OCI-LY1 (cell line): ENCODE results near the gene RASAL3.

Experiments
- H2AFZ ChIP-seq: fragments of 200-600 bp; sonication (generic), shearing (Covaris generic); 2 replicates; pipeline ENCODE4 v1.6.0; 2014; ENCODE audit warnings: antibody characterized with exemption, mild to moderate bottlenecking, low read length
- H3F3A ChIP-seq: fragments of 200-600 bp; sonication (generic), shearing (Covaris generic); 2 replicates; pipeline ENCODE4 v1.6.0; 2014; ENCODE audit warnings: mild to moderate bottlenecking, antibody characterized with exemption, low read length, moderate library complexity; ENCODE audit not compliant: insufficient read depth
- H3K27ac ChIP-seq: fragments of 200-600 bp; sonication (generic); 2 replicates; pipeline ENCODE4 v1.5.1; 2014; ENCODE audit warnings: low read length, mixed run types, mild to moderate bottlenecking, low read depth; ENCODE audit not compliant: poor library complexity, severe bottlenecking
- H3K27me3 ChIP-seq: fragments of 200-600 bp; sonication (generic); 2 replicates; pipeline ENCODE4 v1.6.0; 2014; ENCODE audit warnings: antibody characterized with exemption, mild to moderate bottlenecking, low read length, moderate library complexity; ENCODE audit not compliant: insufficient read depth
- H3K36me3 ChIP-seq: fragments of 200-600 bp; sonication (generic); 2 replicates; pipeline ENCODE4 v1.6.1; 2014; ENCODE audit warnings: mild to moderate bottlenecking, antibody characterized with exemption, low read length, moderate library complexity, mixed read lengths; ENCODE audit not compliant: insufficient read depth
- H3K4me1 ChIP-seq: fragments of 200-600 bp; sonication (generic); 2 replicates; pipeline ENCODE4 v1.5.1; 2014; ENCODE audit warnings: mild to moderate bottlenecking, low read length, moderate library complexity; ENCODE audit not compliant: insufficient read depth, severe bottlenecking
- H3K4me2 ChIP-seq: fragments of 200-600 bp; sonication (generic), shearing (Covaris generic); 2 replicates; pipeline ENCODE4 v1.6.1; 2014; ENCODE audit warnings: low read length
- H3K4me3 ChIP-seq: fragments of 200-600 bp; sonication (generic); 2 replicates; pipeline ENCODE4 v1.5.1; 2014; ENCODE audit warnings: low read length, low read depth, mild to moderate bottlenecking, mixed read lengths; ENCODE audit not compliant: poor library complexity, severe bottlenecking
- H3K79me2 ChIP-seq: fragments of 200-600 bp; shearing (Covaris generic); 2 replicates; pipeline ENCODE4 v1.6.1; 2016; ENCODE audit warnings: mixed run types, low read length, mixed read lengths; ENCODE audit not compliant: insufficient read depth
- H3K9ac ChIP-seq: fragments of 200-600 bp; sonication (generic), shearing (Covaris generic); 2 replicates; pipeline ENCODE4 v1.6.1; 2014; ENCODE audit warnings: mild to moderate bottlenecking, low read length, mixed read lengths
- H3K9me2 ChIP-seq: fragments of 200-600 bp; sonication (generic), shearing (Covaris generic); 2 replicates; pipeline ENCODE4 v1.6.1; 2014; ENCODE audit warnings: low read depth, mild to moderate bottlenecking, low read length, mixed read lengths
- H3K9me3 ChIP-seq: fragments of 200-600 bp; shearing (Covaris generic); 2 replicates; pipeline ENCODE4 v1.6.1; 2014; ENCODE audit warnings: low read length, mixed read lengths
- H4K20me1 ChIP-seq: fragments of 200-600 bp; sonication (generic), shearing (Covaris generic); 2 replicates; pipeline ENCODE4 v1.6.0; 2016; ENCODE audit warnings: mild to moderate bottlenecking, low read length; ENCODE audit not compliant: insufficient read depth
- EZH2 ChIP-seq: fragments of 200-600 bp; sonication (generic), shearing (Covaris generic); IDR thresholded peaks from 2 replicates; pipeline ENCODE4 v1.8.0; 2017; ENCODE audit warnings: borderline replicate concordance, mixed run types, mild to moderate bottlenecking, antibody characterized with exemption, low read length, moderate library complexity, mixed read lengths
- TF ChIP-seq, protein P1 (sequence below): fragments of 200-600 bp; sonication (generic), shearing (Covaris generic); IDR thresholded peaks from 2 replicates; pipeline ENCODE4 v1.5.1; 2017; ENCODE audit warnings: mild to moderate bottlenecking, antibody characterized with exemption, low read length, moderate library complexity, mixed read lengths

The RASAL3 gene

DNA sequence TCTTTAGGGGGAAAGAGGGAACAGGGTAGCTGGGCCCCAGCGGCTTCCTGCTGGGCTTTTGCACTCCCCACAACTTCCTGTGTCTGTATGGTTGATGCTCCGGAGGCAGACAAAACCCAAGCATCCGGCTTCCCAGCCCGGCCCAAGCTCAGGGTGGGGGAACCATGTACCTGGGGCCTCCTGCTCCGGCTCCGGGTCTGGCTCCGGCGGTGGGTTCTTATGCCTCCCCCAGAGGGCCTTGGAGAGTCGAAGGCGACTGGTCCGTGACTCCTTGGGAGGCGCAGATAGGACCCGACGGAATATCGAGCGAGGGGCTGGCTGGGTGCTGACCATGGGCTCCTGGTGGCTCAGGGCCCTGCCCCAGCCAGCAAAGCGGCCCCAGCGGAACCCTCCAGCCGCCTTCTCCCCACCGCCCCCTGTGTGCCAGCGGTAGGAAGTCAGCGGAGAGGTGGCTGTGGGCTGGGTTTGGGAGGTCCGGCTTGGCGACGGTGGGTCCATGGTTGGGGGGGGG lies 428 bp downstream of the RASAL3 start:
- Histone ChIP-seq H3K36me3 (no peaks in the 10 kb centered on the region), H3K9me2 (no peaks in the 10 kb centered on the region), H2AFZ (peak overlapping the region; percentile 89), H3K9ac (peak overlapping the region; percentile 89), H3K27ac (peak overlapping the region; percentile 67), H3K27me3 (no peaks in the 10 kb centered on the region), H3F3A (no peaks in the 10 kb centered on the region), H4K20me1 (no peaks in the 10 kb centered on the region), H3K79me2 (no peaks in the 10 kb centered on the region), H3K4me3 (peak overlapping the region; percentile 88), H3K9me3 (no peaks in the 10 kb centered on the region), H3K4me2 (peak overlapping the region; percentile 92), H3K4me1 (peaks cover 22% of the 10 kb centered on the region)
- TF ChIP-seq EZH2: no peak
- TF ChIP-seq, protein P1, sequence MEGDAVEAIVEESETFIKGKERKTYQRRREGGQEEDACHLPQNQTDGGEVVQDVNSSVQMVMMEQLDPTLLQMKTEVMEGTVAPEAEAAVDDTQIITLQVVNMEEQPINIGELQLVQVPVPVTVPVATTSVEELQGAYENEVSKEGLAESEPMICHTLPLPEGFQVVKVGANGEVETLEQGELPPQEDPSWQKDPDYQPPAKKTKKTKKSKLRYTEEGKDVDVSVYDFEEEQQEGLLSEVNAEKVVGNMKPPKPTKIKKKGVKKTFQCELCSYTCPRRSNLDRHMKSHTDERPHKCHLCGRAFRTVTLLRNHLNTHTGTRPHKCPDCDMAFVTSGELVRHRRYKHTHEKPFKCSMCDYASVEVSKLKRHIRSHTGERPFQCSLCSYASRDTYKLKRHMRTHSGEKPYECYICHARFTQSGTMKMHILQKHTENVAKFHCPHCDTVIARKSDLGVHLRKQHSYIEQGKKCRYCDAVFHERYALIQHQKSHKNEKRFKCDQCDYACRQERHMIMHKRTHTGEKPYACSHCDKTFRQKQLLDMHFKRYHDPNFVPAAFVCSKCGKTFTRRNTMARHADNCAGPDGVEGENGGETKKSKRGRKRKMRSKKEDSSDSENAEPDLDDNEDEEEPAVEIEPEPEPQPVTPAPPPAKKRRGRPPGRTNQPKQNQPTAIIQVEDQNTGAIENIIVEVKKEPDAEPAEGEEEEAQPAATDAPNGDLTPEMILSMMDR: no peak

DNA sequence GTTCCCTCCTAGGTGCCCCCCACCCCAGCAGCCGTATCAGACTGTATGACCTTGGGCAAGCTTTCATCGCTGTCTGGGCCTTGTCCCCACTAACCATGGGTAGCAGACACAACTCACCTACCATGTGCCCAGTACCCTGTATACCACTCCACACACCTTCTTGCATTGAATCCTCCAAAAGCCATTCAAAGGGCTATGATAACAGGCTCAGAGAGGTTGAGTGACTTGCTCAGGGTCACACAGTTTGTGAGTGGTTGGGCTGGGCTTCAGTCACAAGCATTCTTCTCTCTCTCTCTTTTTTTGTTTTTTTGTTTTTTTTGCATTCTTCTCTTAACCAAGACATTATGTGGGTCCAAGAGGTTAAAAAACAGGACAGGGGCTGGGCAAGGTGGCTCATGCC lies 2.6 kb downstream of the RASAL3 start:
- peaks cover 19% of the 10 kb centered on the region for H3K4me1 ChIP-seq
- H3K27ac ChIP-seq: no peak overlapping the region
- H3K79me2 ChIP-seq: no peaks in the 10 kb centered on the region
- H2AFZ ChIP-seq: no peak overlapping the region
- no peaks in the 10 kb centered on the region for H3F3A ChIP-seq
- H3K9me2 ChIP-seq: no peaks in the 10 kb centered on the region
- no peaks in the 10 kb centered on the region; the same call in 1 of the 2 replicates for H3K36me3 ChIP-seq
- H3K9ac ChIP-seq: no peak overlapping the region
- H3K9me3 ChIP-seq: no peaks in the 10 kb centered on the region
- no peak overlapping the region for H3K4me2 ChIP-seq
- no peak for TF ChIP-seq EZH2
- TF ChIP-seq, protein P1: no peak
- H3K27me3 ChIP-seq: no peaks in the 10 kb centered on the region
- H3K4me3 ChIP-seq: no peak overlapping the region
- H4K20me1 ChIP-seq: no peaks in the 10 kb centered on the region

- H3K79me2 ChIP-seq: no peaks in the 10 kb centered on the region
- no peaks in the 10 kb centered on the region for H3F3A ChIP-seq
- H3K9me3 ChIP-seq: no peaks in the 10 kb centered on the region
- no peak for TF ChIP-seq EZH2
- TF ChIP-seq, protein P1: no peak
- no peak overlapping the region for H2AFZ ChIP-seq
- no peaks in the 10 kb centered on the region for H3K27me3 ChIP-seq
- H3K4me1 ChIP-seq: no peaks in the 10 kb centered on the region
- no peaks in the 10 kb centered on the region for H4K20me1 ChIP-seq
- peaks cover 14% of the 10 kb centered on the region for H3K36me3 ChIP-seq
- H3K4me3 ChIP-seq: no peak overlapping the region
- no peak overlapping the region for H3K9ac ChIP-seq
- H3K9me2 ChIP-seq: no peaks in the 10 kb centered on the region
- H3K4me2 ChIP-seq: no peak overlapping the region
- no peak overlapping the region for H3K27ac ChIP-seq
Observed at GRCh38 chr19:15457701-15458484, 6.5 kb downstream of the RASAL3 start.
